Progenitor cell of endocrine pancreas (in vitro differentiated cells): ENCODE measurements around the gene FIZ1. TPM values are rescaled to one million over a fixed set of nuclear protein-coding genes. Genes with fewer than 3 reads are reported as not detected.

Source experiments
- DNase-seq: peaks from one replicate; pipeline ENCODE4 v3.0.0; 2021; ENCODE audit warnings: low spot score; ENCODE audit not compliant: unreplicated experiment
- H3K27ac Mint-ChIP-seq: 2 replicates; pipeline ENCODE4 v1.8.0; 2021; ENCODE audit warnings: mild to moderate bottlenecking, moderate library complexity, mixed read lengths
- H3K27me3 Mint-ChIP-seq: 2 replicates; pipeline ENCODE4 v1.8.0; 2021; ENCODE audit warnings: mixed read lengths
- H3K36me3 Mint-ChIP-seq: 2 replicates; pipeline ENCODE4 v1.8.0; 2022; ENCODE audit warnings: mixed read lengths; ENCODE audit not compliant: insufficient read depth
- H3K4me1 Mint-ChIP-seq: 2 replicates; pipeline ENCODE4 v1.8.0; 2021; ENCODE audit warnings: low read depth, mixed read lengths
- H3K4me3 Mint-ChIP-seq: 2 replicates; pipeline ENCODE4 v1.8.0; 2021; ENCODE audit warnings: low read depth, mild to moderate bottlenecking, moderate library complexity, mixed read lengths
- H3K9me3 Mint-ChIP-seq: 2 replicates; pipeline ENCODE4 v1.8.0; 2021; ENCODE audit warnings: low read depth, mixed read lengths
- CTCF ChIP-seq: fragments of 200-600 bp; sonication (generic); IDR thresholded peaks from one replicate; pipeline ENCODE4 v1.5.0; 2021; ENCODE audit warnings: antibody characterized with exemption, mild to moderate bottlenecking; ENCODE audit not compliant: unreplicated experiment
- total RNA-seq: library from RNA; stranded (reverse); gene quantifications from 2 replicates; pipeline ENCODE4 v1.2.1, GENCODE V29; 2021

The FIZ1 gene
- total RNA-seq, 1 donor from 2014 or later: 39.0 TPM

- H3K4me3 Mint-ChIP-seq: peak overlapping the region; percentile 87
- peaks cover 29% of the 10 kb centered on the region for H3K36me3 Mint-ChIP-seq
- peaks cover 7% of the 10 kb centered on the region for H3K4me1 Mint-ChIP-seq
- H3K27me3 Mint-ChIP-seq: no peaks in the 10 kb centered on the region
- peak; percentile 92 for DNase-seq
- no peak for TF ChIP-seq CTCF
- peak overlapping the region; percentile 100 for H3K27ac Mint-ChIP-seq
- peaks cover 2% of the 10 kb centered on the region for H3K9me3 Mint-ChIP-seq
Measured at GRCh38 chr19:55598719-55599467, 424 bp downstream of the FIZ1 start.

GRCh38 chr19:55598034-55598433, 1.3 kb downstream of the FIZ1 start:
- Mint-ChIP-seq H3K4me1 (peaks cover 7% of the 10 kb centered on the region), H3K9me3 (peaks cover 2% of the 10 kb centered on the region), H3K27ac (no peak overlapping the region), H3K27me3 (no peaks in the 10 kb centered on the region), H3K4me3 (no peak overlapping the region), H3K36me3 (peaks cover 32% of the 10 kb centered on the region)
- TF ChIP-seq CTCF: no peak
- no peak for DNase-seq

GRCh38 chr19:55597501-55597921, 1.8 kb downstream of the FIZ1 start:
- peaks cover 2% of the 10 kb centered on the region for H3K9me3 Mint-ChIP-seq
- no peak for DNase-seq
- H3K36me3 Mint-ChIP-seq: peaks cover 32% of the 10 kb centered on the region
- H3K27me3 Mint-ChIP-seq: no peaks in the 10 kb centered on the region
- TF ChIP-seq CTCF: no peak
- H3K4me1 Mint-ChIP-seq: peaks cover 7% of the 10 kb centered on the region
- no peak overlapping the region for H3K27ac Mint-ChIP-seq
- H3K4me3 Mint-ChIP-seq: no peak overlapping the region

- peaks cover 7% of the 10 kb centered on the region for H3K4me1 Mint-ChIP-seq
- no peak overlapping the region for H3K27ac Mint-ChIP-seq
- H3K36me3 Mint-ChIP-seq: peaks cover 36% of the 10 kb centered on the region
- no peaks in the 10 kb centered on the region for H3K27me3 Mint-ChIP-seq
- DNase-seq: no peak
- H3K4me3 Mint-ChIP-seq: no peak overlapping the region
- TF ChIP-seq CTCF: no peak
- peaks cover 2% of the 10 kb centered on the region for H3K9me3 Mint-ChIP-seq
Measured at GRCh38 chr19:55596304-55596703, 3.0 kb downstream of the FIZ1 start.

GRCh38 chr19:55594996-55595545, 4.2 kb downstream of the FIZ1 start:
- DNase-seq: no peak
- H3K36me3 Mint-ChIP-seq: peaks cover 37% of the 10 kb centered on the region
- peaks cover 2% of the 10 kb centered on the region for H3K9me3 Mint-ChIP-seq
- no peak for TF ChIP-seq CTCF
- H3K27me3 Mint-ChIP-seq: no peaks in the 10 kb centered on the region
- no peak overlapping the region for H3K4me3 Mint-ChIP-seq
- H3K4me1 Mint-ChIP-seq: peaks cover 3% of the 10 kb centered on the region
- H3K27ac Mint-ChIP-seq: no peak overlapping the region
